A673 (cell line): ENCODE measurements around the gene TNFRSF14.

Source experiments
- EZH2 ChIP-seq: fragments of 200-600 bp; sonication (generic); IDR thresholded peaks from 2 replicates; pipeline ENCODE4 v1.6.1; 2017; ENCODE audit warnings: borderline replicate concordance, low read depth, mild to moderate bottlenecking, mixed read lengths, antibody characterized with exemption, low read length; ENCODE audit not compliant: poor library complexity, severe bottlenecking
- TF ChIP-seq, protein P1 (sequence below): fragments of 300-800, 200-600 bp; sonication (generic); conservative IDR thresholded peaks from 2 replicates; pipeline ENCODE4 v1.5.1; 2017; ENCODE audit warnings: low read depth, mild to moderate bottlenecking, antibody characterized with exemption, low read length, moderate library complexity, mixed read lengths

DNA sequence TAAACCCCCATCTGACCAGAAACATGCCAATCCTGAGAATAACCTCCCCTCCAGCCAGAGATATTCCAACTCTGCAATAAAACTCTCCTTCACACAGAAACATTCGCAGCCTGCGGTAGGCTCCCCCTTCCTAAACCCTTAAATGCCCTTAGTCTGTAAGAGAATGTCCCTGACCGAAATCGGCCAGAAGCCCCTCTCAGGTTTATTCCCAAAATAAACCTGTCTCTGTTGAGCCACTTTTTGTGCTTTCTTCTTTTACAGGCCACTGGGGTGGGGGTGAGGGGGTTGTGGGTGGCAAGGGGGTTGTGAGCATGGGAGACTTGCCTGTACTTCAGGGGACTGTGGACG is 35.0 kb downstream of the TNFRSF14 start:
- TF ChIP-seq, protein P1, sequence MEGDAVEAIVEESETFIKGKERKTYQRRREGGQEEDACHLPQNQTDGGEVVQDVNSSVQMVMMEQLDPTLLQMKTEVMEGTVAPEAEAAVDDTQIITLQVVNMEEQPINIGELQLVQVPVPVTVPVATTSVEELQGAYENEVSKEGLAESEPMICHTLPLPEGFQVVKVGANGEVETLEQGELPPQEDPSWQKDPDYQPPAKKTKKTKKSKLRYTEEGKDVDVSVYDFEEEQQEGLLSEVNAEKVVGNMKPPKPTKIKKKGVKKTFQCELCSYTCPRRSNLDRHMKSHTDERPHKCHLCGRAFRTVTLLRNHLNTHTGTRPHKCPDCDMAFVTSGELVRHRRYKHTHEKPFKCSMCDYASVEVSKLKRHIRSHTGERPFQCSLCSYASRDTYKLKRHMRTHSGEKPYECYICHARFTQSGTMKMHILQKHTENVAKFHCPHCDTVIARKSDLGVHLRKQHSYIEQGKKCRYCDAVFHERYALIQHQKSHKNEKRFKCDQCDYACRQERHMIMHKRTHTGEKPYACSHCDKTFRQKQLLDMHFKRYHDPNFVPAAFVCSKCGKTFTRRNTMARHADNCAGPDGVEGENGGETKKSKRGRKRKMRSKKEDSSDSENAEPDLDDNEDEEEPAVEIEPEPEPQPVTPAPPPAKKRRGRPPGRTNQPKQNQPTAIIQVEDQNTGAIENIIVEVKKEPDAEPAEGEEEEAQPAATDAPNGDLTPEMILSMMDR = no peak
- no peak for TF ChIP-seq EZH2
